Nephron (organoid): ENCODE measurements around the gene RP2.

ENCODE experiments used
- H3K27ac Mint-ChIP-seq, 3 experiments: 2 replicates each; pipeline ENCODE4 v1.8.0; 2020; ENCODE audit warnings: mixed read lengths in 3 of 3, mild to moderate bottlenecking in 2 of 3, moderate library complexity in 1 of 3
- H3K27me3 Mint-ChIP-seq: 2 replicates; pipeline ENCODE4 v1.8.0; 2021; ENCODE audit warnings: low read depth, mild to moderate bottlenecking, moderate library complexity, mixed read lengths
- H3K36me3 Mint-ChIP-seq: 2 replicates; pipeline ENCODE4 v1.8.0; 2020; ENCODE audit warnings: low read depth, mixed read lengths
- H3K4me1 Mint-ChIP-seq: 2 replicates; pipeline ENCODE4 v1.8.0; 2020; ENCODE audit warnings: mixed read lengths
- H3K4me3 Mint-ChIP-seq, 3 experiments: 2 replicates each; pipeline ENCODE4 v1.8.0; 2020; ENCODE audit warnings: mild to moderate bottlenecking in 3 of 3, mixed read lengths in 3 of 3, moderate library complexity in 2 of 3
- H3K9me3 Mint-ChIP-seq: 2 replicates; pipeline ENCODE4 v1.8.0; 2020; ENCODE audit warnings: mixed read lengths
- CTCF ChIP-seq, 3 experiments: fragments of 200-600 bp; sonication (generic); IDR thresholded peaks; one replicate each; pipeline ENCODE4 v1.5.0; 2021; ENCODE audit warnings: antibody characterized with exemption in 3 of 3; ENCODE audit not compliant: unreplicated experiment in 3 of 3

RP2 gene

DNA sequence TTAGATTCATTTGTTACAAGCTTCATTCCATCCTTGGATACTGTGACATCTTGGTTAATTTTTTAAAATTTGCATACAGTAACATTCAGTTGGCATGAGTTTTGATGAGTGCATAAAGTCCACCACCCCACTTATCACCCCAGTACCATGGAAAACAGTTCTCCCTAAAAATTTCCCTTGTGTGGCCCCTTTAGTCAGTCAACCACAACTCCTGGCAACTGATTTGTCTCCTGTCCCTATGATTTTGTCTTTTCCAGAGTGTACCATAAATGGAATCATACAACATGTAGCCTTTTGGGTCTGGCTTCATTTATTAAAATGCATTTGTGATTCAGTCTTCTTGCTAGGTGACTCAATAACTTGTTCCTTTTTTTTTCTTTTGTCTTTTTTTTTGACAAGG is 29.9 kb downstream of the RP2 start:
- peaks cover 18% of the 10 kb centered on the region for H3K9me3 Mint-ChIP-seq
- TF ChIP-seq CTCF (IDR thresholded peaks at IDR 0.05; ENCODE audit: unreplicated experiment in 3 of 3), result no peak
- H3K27ac Mint-ChIP-seq, result no peak overlapping the region
- H3K27me3 Mint-ChIP-seq, result no peaks in the 10 kb centered on the region
- no peaks in the 10 kb centered on the region for H3K4me1 Mint-ChIP-seq
- peaks cover 46% of the 10 kb centered on the region for H3K36me3 Mint-ChIP-seq
- H3K4me3 Mint-ChIP-seq, result no peak overlapping the region

GRCh38 chrX:46873746-46874145 is 36.9 kb downstream of the RP2 start:
- Mint-ChIP-seq H3K27me3 (no peaks in the 10 kb centered on the region), H3K36me3 (peaks cover 4% of the 10 kb centered on the region), H3K9me3 (no peaks in the 10 kb centered on the region), H3K27ac (no peak overlapping the region), H3K4me1 (no peaks in the 10 kb centered on the region), H3K4me3 (no peak overlapping the region)
- no peak for TF ChIP-seq CTCF (IDR thresholded peaks at IDR 0.05; ENCODE audit: unreplicated experiment in 3 of 3)

DNA sequence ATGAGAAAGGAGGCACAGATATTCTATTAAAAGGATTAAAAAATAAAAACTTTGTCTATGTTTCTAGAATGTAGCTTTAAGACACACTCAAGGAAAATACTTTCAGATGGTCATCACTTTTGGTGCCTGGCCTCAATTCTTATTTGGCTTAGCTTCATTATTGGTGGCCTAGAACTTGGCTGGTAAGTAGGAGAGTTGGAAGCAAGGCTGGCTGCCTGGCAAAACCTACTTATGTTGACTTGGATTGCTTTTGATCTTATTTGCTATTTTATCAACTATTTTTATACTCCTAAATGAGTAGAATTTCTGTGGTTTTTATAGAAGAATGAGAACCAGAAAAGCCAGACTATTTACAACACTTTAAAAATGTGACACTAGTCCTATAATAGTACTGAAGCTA is 40.1 kb downstream of the RP2 start:
- H3K27me3 Mint-ChIP-seq, result no peaks in the 10 kb centered on the region
- H3K4me3 Mint-ChIP-seq, result no peak overlapping the region
- H3K27ac Mint-ChIP-seq, result no peak overlapping the region
- H3K36me3 Mint-ChIP-seq, result peaks cover 8% of the 10 kb centered on the region
- H3K4me1 Mint-ChIP-seq, result no peaks in the 10 kb centered on the region
- no peak for TF ChIP-seq CTCF (IDR thresholded peaks at IDR 0.05; ENCODE audit: unreplicated experiment in 3 of 3)
- no peaks in the 10 kb centered on the region for H3K9me3 Mint-ChIP-seq

GRCh38 chrX:46882266-46882665 is 45.4 kb downstream of the RP2 start:
- TF ChIP-seq CTCF (IDR thresholded peaks at IDR 0.05; ENCODE audit: unreplicated experiment in 3 of 3), result no peak
- Mint-ChIP-seq H3K36me3 (peaks cover 11% of the 10 kb centered on the region), H3K4me1 (no peaks in the 10 kb centered on the region), H3K4me3 (no peak overlapping the region), H3K9me3 (peaks cover 2% of the 10 kb centered on the region), H3K27me3 (no peaks in the 10 kb centered on the region), H3K27ac (no peak overlapping the region)

DNA sequence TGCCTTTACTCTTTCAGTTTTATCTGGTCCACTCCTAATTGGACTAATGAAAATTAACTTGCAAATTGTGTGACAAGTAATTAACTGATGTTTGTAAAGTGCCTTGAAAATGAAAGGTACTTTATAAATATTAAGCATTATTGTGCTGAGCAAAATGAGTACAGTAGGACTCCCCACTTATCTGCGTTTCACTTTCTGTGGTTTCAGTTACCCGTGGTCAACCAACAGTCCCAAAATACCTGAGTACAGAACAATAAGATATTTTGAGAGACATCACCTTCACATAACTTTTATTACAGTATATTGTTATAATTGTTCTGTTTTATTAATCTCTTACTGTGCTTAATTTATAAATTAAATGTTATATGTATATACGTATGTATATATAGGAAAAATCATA is 48.0 kb downstream of the RP2 start:
- Mint-ChIP-seq H3K4me1 (no peaks in the 10 kb centered on the region), H3K36me3 (peaks cover 7% of the 10 kb centered on the region), H3K27me3 (no peaks in the 10 kb centered on the region), H3K4me3 (no peak overlapping the region), H3K27ac (no peak overlapping the region), H3K9me3 (peaks cover 2% of the 10 kb centered on the region)
- no peak for TF ChIP-seq CTCF (IDR thresholded peaks at IDR 0.05; ENCODE audit: unreplicated experiment in 3 of 3)

- peaks cover 7% of the 10 kb centered on the region for H3K9me3 Mint-ChIP-seq
- H3K4me1 Mint-ChIP-seq, result no peaks in the 10 kb centered on the region
- no peak overlapping the region for H3K4me3 Mint-ChIP-seq
- no peak overlapping the region for H3K27ac Mint-ChIP-seq
- no peak for TF ChIP-seq CTCF (IDR thresholded peaks at IDR 0.05; ENCODE audit: unreplicated experiment in 3 of 3)
- H3K36me3 Mint-ChIP-seq, result no peaks in the 10 kb centered on the region
- H3K27me3 Mint-ChIP-seq, result peaks cover 3% of the 10 kb centered on the region
Measured at GRCh38 chrX:46898207-46898606, 61.4 kb downstream of the RP2 start.
